ENCODE data around the gene TMEM260.

DNA sequence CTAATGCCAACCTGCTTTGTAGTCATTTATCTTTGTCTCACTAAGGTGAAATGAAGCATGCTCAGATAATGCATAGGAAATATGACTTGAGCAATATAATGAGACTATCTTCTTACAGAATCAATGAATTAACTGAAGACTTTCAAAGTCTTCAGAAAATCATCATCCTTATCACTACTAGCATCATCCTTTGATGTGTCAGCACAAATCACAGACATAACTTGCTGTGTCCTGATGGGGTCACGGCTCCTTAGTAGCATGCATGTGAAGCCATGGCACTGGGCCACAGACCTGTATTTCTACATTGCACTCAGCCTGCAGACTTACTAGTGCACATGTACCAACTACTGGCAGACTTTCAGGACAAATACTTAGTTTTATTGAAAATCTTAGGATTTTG is 18.9 kb downstream of the TMEM260 start:
- TF ChIP-seq, protein P1, sequence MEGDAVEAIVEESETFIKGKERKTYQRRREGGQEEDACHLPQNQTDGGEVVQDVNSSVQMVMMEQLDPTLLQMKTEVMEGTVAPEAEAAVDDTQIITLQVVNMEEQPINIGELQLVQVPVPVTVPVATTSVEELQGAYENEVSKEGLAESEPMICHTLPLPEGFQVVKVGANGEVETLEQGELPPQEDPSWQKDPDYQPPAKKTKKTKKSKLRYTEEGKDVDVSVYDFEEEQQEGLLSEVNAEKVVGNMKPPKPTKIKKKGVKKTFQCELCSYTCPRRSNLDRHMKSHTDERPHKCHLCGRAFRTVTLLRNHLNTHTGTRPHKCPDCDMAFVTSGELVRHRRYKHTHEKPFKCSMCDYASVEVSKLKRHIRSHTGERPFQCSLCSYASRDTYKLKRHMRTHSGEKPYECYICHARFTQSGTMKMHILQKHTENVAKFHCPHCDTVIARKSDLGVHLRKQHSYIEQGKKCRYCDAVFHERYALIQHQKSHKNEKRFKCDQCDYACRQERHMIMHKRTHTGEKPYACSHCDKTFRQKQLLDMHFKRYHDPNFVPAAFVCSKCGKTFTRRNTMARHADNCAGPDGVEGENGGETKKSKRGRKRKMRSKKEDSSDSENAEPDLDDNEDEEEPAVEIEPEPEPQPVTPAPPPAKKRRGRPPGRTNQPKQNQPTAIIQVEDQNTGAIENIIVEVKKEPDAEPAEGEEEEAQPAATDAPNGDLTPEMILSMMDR (IDR thresholded peaks at IDR 0.05 in 4 of 5, conservative IDR thresholded peaks at IDR 0.05 in 1 of 5) = no peak
- TF ChIP-seq POLR2A (IDR thresholded peaks at IDR 0.05) = no peak
